ENCODE measurements around the gene PTPRCAP. TPM values are rescaled to one million over a fixed set of nuclear protein-coding genes. Genes with fewer than 3 reads are reported as not detected.
"Not testable (repeated sequence)": the region's sequence is repeated elsewhere in the genome, so short reads cannot be mapped to it uniquely, and the experiment has no call there.

Gene PTPRCAP
- total RNA-seq, 4 donors from 2014 or later: 17.3 to 56.9 (median 21.7) TPM

- peaks cover 0 to 34% (median 0%) of the 10 kb centered on the region in 3 donors for H3K36me3 ChIP-seq
- peak overlapping the region; percentile 83 to 96 (median 93) for H3K4me3 ChIP-seq
- no peak for DNase-seq
- H3K4me1 ChIP-seq: peaks cover 0 to 27% (median 14%) of the 10 kb centered on the region in 4 donors
- no peaks in the 10 kb centered on the region for H3K9me3 ChIP-seq
- TF ChIP-seq POLR2A (IDR thresholded peaks at IDR 0.05): no peak
- TF ChIP-seq CTCF (IDR thresholded peaks at IDR 0.05): no peak
- H3K27me3 ChIP-seq: no peaks in the 10 kb centered on the region
- peak overlapping the region; percentile 90 to 97 (median 95) for H3K27ac ChIP-seq
These were observed 8.3 kb downstream of the PTPRCAP start for GRCh38 chr11:67429038-67429668.

GRCh38 chr11:67428052-67429001 lies 9.2 kb downstream of the PTPRCAP start, which contains the start of gene RPS6KB2:
TSS of gene RPS6KB2 (plus strand) at chr11:67428494. CDS start at chr11:67428546, 52 bp downstream.
- H3K27me3 ChIP-seq: no peaks in the 10 kb centered on the region
- peak within 1 kb of the TSS; percentile 83 to 96 (median 93) for H3K4me3 ChIP-seq
- DNase-seq: peak; percentile 99 to 100 (median 100)
- peak within 1 kb of the TSS; percentile 90 to 97 (median 95) for H3K27ac ChIP-seq
- TF ChIP-seq CTCF (IDR thresholded peaks at IDR 0.05) (peak in 1 of 6 experiments; percentile 3), POLR2A (IDR thresholded peaks at IDR 0.05) (peak; percentile 96)
- no peaks in the 10 kb centered on the region for H3K9me3 ChIP-seq
- peaks cover 0 to 18% (median 12%) of the 10 kb centered on the region in 4 donors for H3K4me1 ChIP-seq
- H3K36me3 ChIP-seq: peaks cover 0 to 26% (median 0%) of the 10 kb centered on the region in 3 donors

GRCh38 chr11:67427364-67427859 lies 10.1 kb downstream of the PTPRCAP start:
- Histone ChIP-seq H3K36me3 (peaks cover 0 to 17% (median 0%) of the 10 kb centered on the region in 3 donors), H3K4me1 (peaks cover 0 to 17% (median 11%) of the 10 kb centered on the region in 4 donors), H3K27ac (peak overlapping the region; percentile 90 to 97 (median 95)), H3K4me3 (peak overlapping the region; percentile 83 to 96 (median 93))
- H3K9me3 ChIP-seq, DNase-seq, H3K27me3 ChIP-seq: not testable (repeated sequence)

GRCh38 chr11:67423891-67424613 lies 13.4 kb downstream of the PTPRCAP start:
- H3K36me3 ChIP-seq: no peaks in the 10 kb centered on the region
- no peak overlapping the region for H3K4me3 ChIP-seq

GRCh38 chr11:67423466-67423865 lies 14.0 kb downstream of the PTPRCAP start:
- no peaks in the 10 kb centered on the region for H3K9me3 ChIP-seq
- DNase-seq: no peak
- H3K27ac ChIP-seq: no peak overlapping the region
- no peak overlapping the region for H3K4me3 ChIP-seq
- no peaks in the 10 kb centered on the region for H3K36me3 ChIP-seq
- H3K4me1 ChIP-seq: peaks cover 0 to 29% (median 19%) of the 10 kb centered on the region in 4 donors
- TF ChIP-seq CTCF (IDR thresholded peaks at IDR 0.05): no peak
- no peak for TF ChIP-seq POLR2A (IDR thresholded peaks at IDR 0.05)
- H3K27me3 ChIP-seq: no peaks in the 10 kb centered on the region

More at GRCh38 chr11:67423891-67424613, 13.4 kb downstream of the PTPRCAP start:
- no peak overlapping the region for H3K27ac ChIP-seq
- TF ChIP-seq POLR2A (IDR thresholded peaks at IDR 0.05): no peak
- no peak for TF ChIP-seq CTCF (IDR thresholded peaks at IDR 0.05)
- no peaks in the 10 kb centered on the region for H3K27me3 ChIP-seq
- no peak for DNase-seq
- no peaks in the 10 kb centered on the region for H3K9me3 ChIP-seq
- peaks cover 0 to 26% (median 16%) of the 10 kb centered on the region in 4 donors for H3K4me1 ChIP-seq
